ENCODE data around the gene SLC10A2. TPM values are rescaled to one million over a fixed set of nuclear protein-coding genes. Genes with fewer than 3 reads are reported as not detected.
A peak's percentile ranks its signal among the peaks of the same experiment; 100 is the strongest.

SLC10A2 gene
- polyA plus RNA-seq, 1 donor (not counting 4 experiments of a cell fraction or from before 2014, with no cell fraction given): 0.39 TPM

GRCh38 chr13:103004661-103005345, 61.4 kb downstream of the SLC10A2 start:
- Histone ChIP-seq H3K79me2 (ENCODE audit: control insufficient read depth, insufficient read depth, low read length) (no peaks in the 10 kb centered on the region), H4K20me1 (ENCODE audit: control insufficient read depth, extremely low read depth, insufficient read depth, low read length) (no peaks in the 10 kb centered on the region), H3K27me3 (ENCODE audit: control insufficient read depth, extremely low read depth, insufficient read depth, low read length) (no peaks in the 10 kb centered on the region), H3K9me3 (ENCODE audit: control insufficient read depth, low read depth, low read length) (no peaks in the 10 kb centered on the region), H2AFZ (ENCODE audit: control insufficient read depth, low read length) (no peak overlapping the region), H3K36me3 (ENCODE audit: control insufficient read depth in 2 of 2, extremely low read depth in 1 of 2, insufficient read depth in 2 of 2, low read length in 2 of 2) (no peaks in the 10 kb centered on the region), H3K4me2 (ENCODE audit: control insufficient read depth, extremely low read depth, insufficient read depth, low read depth, low read length) (no peak overlapping the region), H3K4me1 (ENCODE audit: control insufficient read depth, extremely low read depth, insufficient read depth, low read length) (peaks cover 8% of the 10 kb centered on the region), H3K9me1 (ENCODE audit: control insufficient read depth, extremely low read depth, insufficient read depth, low read length) (no peaks in the 10 kb centered on the region), H3K27ac (ENCODE audit: control insufficient read depth, insufficient read depth, low read length) (no peak overlapping the region), H3K9ac (ENCODE audit: control insufficient read depth, extremely low read depth, insufficient read depth, low read length) (no peak overlapping the region), H3K4me3 (ENCODE audit: control insufficient read depth in 2 of 3, extremely low read depth in 1 of 3, insufficient read depth in 2 of 3, low read depth in 1 of 3, low read length in 3 of 3) (no peak overlapping the region)
- peak; percentile 43 for FAIRE-seq
- dilution Hi-C loops (cut with MboI; ENCODE audit: extremely low pct_ligation_motif_present, low sequenced_read_pairs): no loop called here
- no peak for TF ChIP-seq EZH2 (IDR thresholded peaks at IDR 0.05; ENCODE audit: low read length)
- TF ChIP-seq, protein P1, sequence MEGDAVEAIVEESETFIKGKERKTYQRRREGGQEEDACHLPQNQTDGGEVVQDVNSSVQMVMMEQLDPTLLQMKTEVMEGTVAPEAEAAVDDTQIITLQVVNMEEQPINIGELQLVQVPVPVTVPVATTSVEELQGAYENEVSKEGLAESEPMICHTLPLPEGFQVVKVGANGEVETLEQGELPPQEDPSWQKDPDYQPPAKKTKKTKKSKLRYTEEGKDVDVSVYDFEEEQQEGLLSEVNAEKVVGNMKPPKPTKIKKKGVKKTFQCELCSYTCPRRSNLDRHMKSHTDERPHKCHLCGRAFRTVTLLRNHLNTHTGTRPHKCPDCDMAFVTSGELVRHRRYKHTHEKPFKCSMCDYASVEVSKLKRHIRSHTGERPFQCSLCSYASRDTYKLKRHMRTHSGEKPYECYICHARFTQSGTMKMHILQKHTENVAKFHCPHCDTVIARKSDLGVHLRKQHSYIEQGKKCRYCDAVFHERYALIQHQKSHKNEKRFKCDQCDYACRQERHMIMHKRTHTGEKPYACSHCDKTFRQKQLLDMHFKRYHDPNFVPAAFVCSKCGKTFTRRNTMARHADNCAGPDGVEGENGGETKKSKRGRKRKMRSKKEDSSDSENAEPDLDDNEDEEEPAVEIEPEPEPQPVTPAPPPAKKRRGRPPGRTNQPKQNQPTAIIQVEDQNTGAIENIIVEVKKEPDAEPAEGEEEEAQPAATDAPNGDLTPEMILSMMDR (optimal IDR thresholded peaks at IDR 0.05 in 1 of 3, IDR thresholded peaks at IDR 0.05 in 1 of 3, conservative IDR thresholded peaks at IDR 0.05 in 1 of 3; ENCODE audit: extremely low read depth in 1 of 3, insufficient read depth in 2 of 3, low read length in 3 of 3): no peak
- no peak for DNase-seq (ENCODE audit: low read depth, low spot score)

GRCh38 chr13:103003631-103004030, 62.6 kb downstream of the SLC10A2 start:
- H3K9me1 ChIP-seq (ENCODE audit: control insufficient read depth, extremely low read depth, insufficient read depth, low read length): no peaks in the 10 kb centered on the region
- no peaks in the 10 kb centered on the region for H3K36me3 ChIP-seq (ENCODE audit: control insufficient read depth in 2 of 2, extremely low read depth in 1 of 2, insufficient read depth in 2 of 2, low read length in 2 of 2)
- no peak overlapping the region for H3K9ac ChIP-seq (ENCODE audit: control insufficient read depth, extremely low read depth, insufficient read depth, low read length)
- DNase-seq (ENCODE audit: low read depth, low spot score) (no peak), FAIRE-seq (no peak)
- dilution Hi-C loops (cut with MboI; ENCODE audit: extremely low pct_ligation_motif_present, low sequenced_read_pairs): no loop called here
- H3K27ac ChIP-seq (ENCODE audit: control insufficient read depth, insufficient read depth, low read length): no peak overlapping the region
- no peak overlapping the region for H2AFZ ChIP-seq (ENCODE audit: control insufficient read depth, low read length)
- no peak overlapping the region for H3K4me2 ChIP-seq (ENCODE audit: control insufficient read depth, extremely low read depth, insufficient read depth, low read depth, low read length)
- H3K9me3 ChIP-seq (ENCODE audit: control insufficient read depth, low read depth, low read length): no peaks in the 10 kb centered on the region
- no peak overlapping the region for H3K4me3 ChIP-seq (ENCODE audit: control insufficient read depth in 2 of 3, extremely low read depth in 1 of 3, insufficient read depth in 2 of 3, low read depth in 1 of 3, low read length in 3 of 3)
- no peaks in the 10 kb centered on the region for H3K79me2 ChIP-seq (ENCODE audit: control insufficient read depth, insufficient read depth, low read length)
- H3K27me3 ChIP-seq (ENCODE audit: control insufficient read depth, extremely low read depth, insufficient read depth, low read length): no peaks in the 10 kb centered on the region
- peaks cover 8% of the 10 kb centered on the region for H3K4me1 ChIP-seq (ENCODE audit: control insufficient read depth, extremely low read depth, insufficient read depth, low read length)
- H4K20me1 ChIP-seq (ENCODE audit: control insufficient read depth, extremely low read depth, insufficient read depth, low read length): no peaks in the 10 kb centered on the region
- TF ChIP-seq, protein P1 (optimal IDR thresholded peaks at IDR 0.05 in 1 of 3, IDR thresholded peaks at IDR 0.05 in 1 of 3, conservative IDR thresholded peaks at IDR 0.05 in 1 of 3; ENCODE audit: extremely low read depth in 1 of 3, insufficient read depth in 2 of 3, low read length in 3 of 3): no peak
- no peak for TF ChIP-seq EZH2 (IDR thresholded peaks at IDR 0.05; ENCODE audit: low read length)

Measured in keratinocyte (primary cell).